ENCODE data around the gene DIS3.
"Not testable (repeated sequence)": the region's sequence is repeated elsewhere in the genome, so short reads cannot be mapped to it uniquely, and the experiment has no call there.

DIS3 gene

GRCh38 chr13:72754111-72754510, 27.6 kb downstream of the DIS3 start:
- no peak for DNase-seq
- in situ Hi-C loops (cut with MboI; ENCODE audit: low pct_unique_long_range_greater_than_20kb, low sequenced_read_pairs) = no loop called here

- DNase-seq = no peak
- in situ Hi-C loops (cut with MboI; ENCODE audit: low pct_unique_long_range_greater_than_20kb, low sequenced_read_pairs) = no loop called here
Observed at GRCh38 chr13:72751220-72751619, 30.5 kb downstream of the DIS3 start.

GRCh38 chr13:72745260-72745659, 36.4 kb downstream of the DIS3 start:
- in situ Hi-C loops (cut with MboI; ENCODE audit: low pct_unique_long_range_greater_than_20kb, low sequenced_read_pairs) = no loop called here
- no peak for DNase-seq

- in situ Hi-C loops (cut with MboI; ENCODE audit: low pct_unique_long_range_greater_than_20kb, low sequenced_read_pairs) = no loop called here
- DNase-seq = no peak
Observed at GRCh38 chr13:72740015-72740414, 41.7 kb downstream of the DIS3 start.

GRCh38 chr13:72737033-72737432, 44.7 kb downstream of the DIS3 start:
- in situ Hi-C loops (cut with MboI; ENCODE audit: low pct_unique_long_range_greater_than_20kb, low sequenced_read_pairs) = no loop called here
- no peak for DNase-seq

- DNase-seq = peak; percentile 25
- in situ Hi-C loops (cut with MboI; ENCODE audit: low pct_unique_long_range_greater_than_20kb, low sequenced_read_pairs) = no loop called here
Observed at GRCh38 chr13:72728290-72728605, 53.5 kb downstream of the DIS3 start.

- DNase-seq = peak; percentile 99
- in situ Hi-C loops (cut with MboI; ENCODE audit: low pct_unique_long_range_greater_than_20kb, low sequenced_read_pairs) = no loop called here
Observed at GRCh38 chr13:72727417-72728289, 54.0 kb downstream of the DIS3 start, which contains the start of the genes BORA and MZT1. BORA (plus strand) TSS chr13:72727923; CDS start chr13:72728941, 1,018 bp downstream. MZT1 (minus strand) TSS chr13:72727629; CDS start chr13:72727602, 27 bp downstream.

GRCh38 chr13:72726726-72727416, 54.8 kb downstream of the DIS3 start:
- DNase-seq = peak; percentile 69
- in situ Hi-C loops (cut with MboI; ENCODE audit: low pct_unique_long_range_greater_than_20kb, low sequenced_read_pairs) = no loop called here

GRCh38 chr13:72726185-72726584, 55.5 kb downstream of the DIS3 start:
- in situ Hi-C loops (cut with MboI; ENCODE audit: low pct_unique_long_range_greater_than_20kb, low sequenced_read_pairs); DNase-seq: not testable (repeated sequence)

GRCh38 chr13:72716776-72717175, 64.9 kb downstream of the DIS3 start:
- no peak for DNase-seq
- in situ Hi-C loops (cut with MboI; ENCODE audit: low pct_unique_long_range_greater_than_20kb, low sequenced_read_pairs) = no loop called here
